ENCODE results near the gene GUCY1B1. TPM values are rescaled to one million over a fixed set of nuclear protein-coding genes. Genes with fewer than 3 reads are reported as not detected.

Gene GUCY1B1
- polyA plus RNA-seq = 0.05 to 0.09 TPM (median 0.08 TPM) in 3 replicates
- polyA plus RNA-seq (2011; ENCODE audit: low read depth) = 0.31 TPM
- polyA plus RNA-seq (2011; cell fraction: cytosol; rRNA removed) = 0.16 and 0.29 TPM in 2 replicates
- polyA plus RNA-seq (2011; cell fraction: nucleus; rRNA removed) = 0.20 and 0.21 TPM in 2 replicates
- polyA plus RNA-seq (2012; ENCODE audit: low replicate concordance) = 0.41 TPM in 1 of 2 replicates, not detected in the other
- 0.06 to 0.36 TPM in 2 of 3 replicates, not detected in the other for polyA minus RNA-seq
- polyA minus RNA-seq (2011; cell fraction: cytosol; rRNA and poly(A)+ RNA removed) = not detected
- polyA minus RNA-seq (2011; cell fraction: nucleus; rRNA and poly(A)+ RNA removed) = 0.21 and 0.47 TPM in 2 replicates

DNA sequence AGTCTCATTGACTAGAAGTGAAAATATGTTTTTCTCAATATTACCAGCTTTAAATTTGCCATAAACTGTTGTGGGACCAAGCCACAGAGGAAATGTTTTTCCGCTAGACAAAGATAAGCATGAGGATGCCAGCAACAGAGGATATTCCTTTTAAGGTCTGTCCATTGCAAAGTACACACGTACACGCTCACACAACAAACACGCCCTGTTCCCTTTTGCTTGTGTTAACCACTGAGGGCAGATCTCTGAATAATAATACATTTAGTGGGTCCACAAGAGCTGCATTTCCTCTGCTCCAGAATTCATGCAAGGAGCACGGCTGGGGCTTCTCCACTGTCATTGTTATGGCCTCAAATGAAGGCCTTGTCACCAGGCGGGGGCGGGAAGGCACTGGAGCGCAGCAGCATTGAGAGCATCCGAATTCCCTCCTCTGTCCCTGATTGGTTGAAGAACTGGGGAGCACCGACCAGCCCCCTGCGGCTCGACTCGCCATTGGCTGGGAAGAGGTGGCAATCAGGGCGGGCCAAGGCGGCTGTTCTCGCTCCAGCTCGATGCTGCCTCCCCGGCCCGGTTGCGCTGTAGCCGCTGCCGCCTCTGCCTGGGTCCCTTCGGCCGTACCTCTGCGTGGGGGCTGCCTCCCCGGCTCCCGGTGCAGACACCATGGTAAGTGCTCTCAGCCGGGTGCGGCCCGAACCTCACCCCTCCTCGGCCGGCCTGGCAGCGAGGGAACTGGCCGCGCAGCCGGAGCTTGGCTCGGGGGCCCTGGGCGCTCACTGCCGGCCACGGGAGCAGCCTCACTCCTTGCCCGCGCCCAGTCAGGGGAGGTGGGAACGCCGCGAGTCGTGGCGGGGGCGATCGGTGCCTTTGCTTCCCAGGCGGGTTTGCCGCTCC, at the start of gene GUCY1B1:
GUCY1B1 (plus strand) TSS at position 541 of the 891 bp plus-strand sequence; CDS start at position 661, 120 bp downstream.
- Histone ChIP-seq H3K4me2 (ENCODE audit: control insufficient read depth, extremely low read depth, insufficient read depth, low read depth, low read length) (peak within 1 kb of the TSS; percentile 58), H3K36me3 (ENCODE audit: control insufficient read depth in 2 of 2, extremely low read depth in 1 of 2, insufficient read depth in 2 of 2, low read length in 2 of 2) (no peaks in the 10 kb centered on the region), H3K9ac (ENCODE audit: control insufficient read depth, extremely low read depth, insufficient read depth, low read length) (no peak within 1 kb of the TSS), H3K27ac (ENCODE audit: control insufficient read depth, insufficient read depth, low read length) (no peak within 1 kb of the TSS), H3K27me3 (ENCODE audit: control insufficient read depth, extremely low read depth, insufficient read depth, low read length) (peaks cover 18% of the 10 kb centered on the region), H3K79me2 (ENCODE audit: control insufficient read depth, insufficient read depth, low read length) (no peaks in the 10 kb centered on the region), H2AFZ (ENCODE audit: control insufficient read depth, low read length) (peak within 1 kb of the TSS; percentile 19), H3K4me3 (ENCODE audit: control insufficient read depth in 2 of 3, extremely low read depth in 1 of 3, insufficient read depth in 2 of 3, low read depth in 1 of 3, low read length in 3 of 3) (peak within 1 kb of the TSS in 2 of 3 experiments; percentile 27 to 49), H3K9me1 (ENCODE audit: control insufficient read depth, extremely low read depth, insufficient read depth, low read length) (no peaks in the 10 kb centered on the region), H4K20me1 (ENCODE audit: control insufficient read depth, extremely low read depth, insufficient read depth, low read length) (no peaks in the 10 kb centered on the region), H3K9me3 (ENCODE audit: control insufficient read depth, low read depth, low read length) (no peaks in the 10 kb centered on the region), H3K4me1 (ENCODE audit: control insufficient read depth, extremely low read depth, insufficient read depth, low read length) (no peaks in the 10 kb centered on the region)
- no peak for FAIRE-seq
- dilution Hi-C loops (cut with MboI; ENCODE audit: extremely low pct_ligation_motif_present, low sequenced_read_pairs) = no loop called here
- DNase-seq (ENCODE audit: low read depth, low spot score) = no peak
- TF ChIP-seq EZH2 (IDR thresholded peaks at IDR 0.05; ENCODE audit: low read length) = no peak
- peak in 1 of 3 experiments; percentile 43 for TF ChIP-seq CTCF (optimal IDR thresholded peaks at IDR 0.05 in 1 of 3, IDR thresholded peaks at IDR 0.05 in 1 of 3, conservative IDR thresholded peaks at IDR 0.05 in 1 of 3; ENCODE audit: extremely low read depth in 1 of 3, insufficient read depth in 2 of 3, low read length in 3 of 3)

GRCh38 chr4:155709918-155710317, 48.9 kb upstream of the GUCY1B1 start:
- Histone ChIP-seq H3K79me2 (ENCODE audit: control insufficient read depth, insufficient read depth, low read length) (no peaks in the 10 kb centered on the region), H3K9me3 (ENCODE audit: control insufficient read depth, low read depth, low read length) (no peaks in the 10 kb centered on the region), H3K27ac (ENCODE audit: control insufficient read depth, insufficient read depth, low read length) (no peak overlapping the region), H3K4me2 (ENCODE audit: control insufficient read depth, extremely low read depth, insufficient read depth, low read depth, low read length) (no peak overlapping the region), H3K9ac (ENCODE audit: control insufficient read depth, extremely low read depth, insufficient read depth, low read length) (no peak overlapping the region), H4K20me1 (ENCODE audit: control insufficient read depth, extremely low read depth, insufficient read depth, low read length) (no peaks in the 10 kb centered on the region), H2AFZ (ENCODE audit: control insufficient read depth, low read length) (no peak overlapping the region), H3K36me3 (ENCODE audit: control insufficient read depth in 2 of 2, extremely low read depth in 1 of 2, insufficient read depth in 2 of 2, low read length in 2 of 2) (no peaks in the 10 kb centered on the region), H3K9me1 (ENCODE audit: control insufficient read depth, extremely low read depth, insufficient read depth, low read length) (no peaks in the 10 kb centered on the region), H3K27me3 (ENCODE audit: control insufficient read depth, extremely low read depth, insufficient read depth, low read length) (no peaks in the 10 kb centered on the region), H3K4me3 (ENCODE audit: control insufficient read depth in 2 of 3, extremely low read depth in 1 of 3, insufficient read depth in 2 of 3, low read depth in 1 of 3, low read length in 3 of 3) (no peak overlapping the region), H3K4me1 (ENCODE audit: control insufficient read depth, extremely low read depth, insufficient read depth, low read length) (no peaks in the 10 kb centered on the region)
- dilution Hi-C loops (cut with MboI; ENCODE audit: extremely low pct_ligation_motif_present, low sequenced_read_pairs) = no loop called here
- TF ChIP-seq CTCF (optimal IDR thresholded peaks at IDR 0.05 in 1 of 3, IDR thresholded peaks at IDR 0.05 in 1 of 3, conservative IDR thresholded peaks at IDR 0.05 in 1 of 3; ENCODE audit: extremely low read depth in 1 of 3, insufficient read depth in 2 of 3, low read length in 3 of 3) (no peak), EZH2 (IDR thresholded peaks at IDR 0.05; ENCODE audit: low read length) (no peak)
- no peak for DNase-seq (ENCODE audit: low read depth, low spot score)
- FAIRE-seq = no peak
